ENCODE data around the gene EXOSC2. TPM values are rescaled to one million over a fixed set of nuclear protein-coding genes. Genes with fewer than 3 reads are reported as not detected.
A peak's percentile ranks its signal among the peaks of the same experiment; 100 is the strongest.

EXOSC2 gene
- total and polyA plus RNA-seq, 8 donors: 17.5 to 56.4 (median 51.3) TPM

GRCh38 chr9:130661451-130662098 is 32.0 kb upstream of the EXOSC2 start:
- DNase-seq (peak in 1 of 4 donors; percentile 71), ATAC-seq (no peak)
- intact Hi-C loops (cut with DNase I): no loop called here
- no peak overlapping the region for H3K27ac ChIP-seq
- no peak for TF ChIP-seq CTCF (IDR thresholded peaks at IDR 0.05)
- no peak overlapping the region for H3K4me3 ChIP-seq
- H3K9me3 ChIP-seq: no peaks in the 10 kb centered on the region
- H3K4me1 ChIP-seq: peaks cover 27 to 69% of the 10 kb centered on the region in 2 donors
- H3K27me3 ChIP-seq: peaks cover 98 to 100% of the 10 kb centered on the region in 2 donors
- H3K36me3 ChIP-seq: no peaks in the 10 kb centered on the region

GRCh38 chr9:130662099-130662969 is 31.2 kb upstream of the EXOSC2 start:
- no peak for TF ChIP-seq CTCF (IDR thresholded peaks at IDR 0.05)
- Histone ChIP-seq H3K36me3 (no peaks in the 10 kb centered on the region), H3K4me3 (no peak overlapping the region), H3K9me3 (no peaks in the 10 kb centered on the region), H3K27me3 (peaks cover 99 to 100% of the 10 kb centered on the region in 2 donors), H3K27ac (no peak overlapping the region), H3K4me1 (peaks cover 27 to 71% of the 10 kb centered on the region in 2 donors)
- ATAC-seq (no peak), DNase-seq (peak in 1 of 4 donors; percentile 68)
- intact Hi-C loops (cut with DNase I): no loop called here

GRCh38 chr9:130662970-130663257 is 30.7 kb upstream of the EXOSC2 start:
- Histone ChIP-seq H3K27ac (no peak overlapping the region), H3K9me3 (no peaks in the 10 kb centered on the region), H3K4me3 (no peak overlapping the region), H3K4me1 (peaks cover 27 to 71% of the 10 kb centered on the region in 2 donors), H3K27me3 (peaks cover 99 to 100% of the 10 kb centered on the region in 2 donors), H3K36me3 (no peaks in the 10 kb centered on the region)
- DNase-seq: no peak
- no peak for TF ChIP-seq CTCF (IDR thresholded peaks at IDR 0.05)
- no peak for ATAC-seq
- intact Hi-C loops (cut with DNase I): no loop called here

- Histone ChIP-seq H3K27me3 (peaks cover 100% of the 10 kb centered on the region in 2 donors), H3K27ac (no peak overlapping the region), H3K4me1 (peaks cover 27 to 71% of the 10 kb centered on the region in 2 donors), H3K36me3 (no peaks in the 10 kb centered on the region), H3K4me3 (no peak overlapping the region), H3K9me3 (no peaks in the 10 kb centered on the region)
- ATAC-seq (peak; percentile 28), DNase-seq (no peak)
- intact Hi-C loops (cut with DNase I): no loop called here
- no peak for TF ChIP-seq CTCF (IDR thresholded peaks at IDR 0.05)
Observed at GRCh38 chr9:130663258-130663976, 30.2 kb upstream of the EXOSC2 start.

GRCh38 chr9:130663977-130664250 is 29.7 kb upstream of the EXOSC2 start:
- ATAC-seq (no peak), DNase-seq (no peak)
- intact Hi-C loops (cut with DNase I): no loop called here
- TF ChIP-seq CTCF (IDR thresholded peaks at IDR 0.05): no peak
- H3K9me3 ChIP-seq: no peaks in the 10 kb centered on the region
- no peak overlapping the region for H3K27ac ChIP-seq
- no peak overlapping the region for H3K4me3 ChIP-seq
- H3K36me3 ChIP-seq: no peaks in the 10 kb centered on the region
- peaks cover 99 to 100% of the 10 kb centered on the region in 2 donors for H3K27me3 ChIP-seq
- H3K4me1 ChIP-seq: peaks cover 27 to 71% of the 10 kb centered on the region in 2 donors

Data from left lung (tissue), 10 donors.